Choroid plexus epithelial cell (primary cell): ENCODE data around the gene TRPV2.
A peak's percentile ranks its signal among the peaks of the same experiment; 100 is the strongest.
"Not testable (repeated sequence)": the region's sequence is repeated elsewhere in the genome, so short reads cannot be mapped to it uniquely, and the experiment has no call there.

Experiments
- DNase-seq: peaks from one replicate; pipeline ENCODE4 v3.0.0-alpha.2; 2010; ENCODE audit warnings: low read depth
- H3K4me3 ChIP-seq: 2 replicates; pipeline ENCODE4 v1.5.1; 2011; ENCODE audit warnings: low read depth, mild to moderate bottlenecking, control low read depth, low read length, moderate library complexity
- TF ChIP-seq, protein P1 (sequence below): conservative IDR thresholded peaks from 2 replicates; pipeline ENCODE4 v1.5.1; 2011; ENCODE audit warnings: low read depth, mild to moderate bottlenecking, control low read depth, inconsistent platforms, low read length, moderate library complexity

TRPV2 gene

DNA sequence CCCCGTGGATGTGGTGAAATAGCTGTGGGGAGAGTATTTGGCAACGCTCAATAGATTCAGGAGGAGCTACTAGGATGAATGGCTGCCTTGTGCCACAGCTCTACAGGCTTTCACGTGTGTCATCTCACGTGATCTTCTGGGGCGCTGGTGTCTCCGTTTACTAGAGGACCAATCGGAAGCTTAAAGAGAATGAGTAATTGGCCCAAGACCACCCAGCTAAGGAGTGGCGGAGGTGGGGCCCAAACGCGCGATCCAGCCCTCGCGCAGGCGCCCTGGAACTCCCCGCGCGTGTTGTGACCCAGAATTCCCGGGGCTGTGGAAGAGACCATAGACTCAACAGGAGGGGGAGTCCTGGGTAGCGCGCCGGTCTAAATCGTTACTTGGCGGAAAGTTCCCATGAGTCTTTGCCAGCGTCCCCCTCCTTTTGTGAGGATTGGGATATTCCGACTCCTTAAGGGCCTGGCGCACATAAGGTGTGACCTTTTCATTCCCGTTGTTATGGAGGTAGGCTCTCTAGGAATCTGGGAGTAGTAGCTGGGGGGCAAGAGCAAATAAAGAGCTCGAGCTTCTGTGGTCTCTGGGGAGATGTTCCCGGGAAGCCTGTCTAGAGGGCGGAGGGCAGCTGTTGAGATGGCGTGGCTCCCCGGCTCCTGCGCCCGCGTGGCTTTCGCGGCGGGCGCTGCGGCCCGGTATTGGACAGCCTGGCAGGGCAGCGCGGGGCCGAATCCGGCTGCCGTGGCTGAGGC is 23.4 kb downstream of the TRPV2 start:
- H3K4me3 ChIP-seq = peak overlapping the region; percentile 86
- peak; percentile 100 for DNase-seq
- TF ChIP-seq, protein P1, sequence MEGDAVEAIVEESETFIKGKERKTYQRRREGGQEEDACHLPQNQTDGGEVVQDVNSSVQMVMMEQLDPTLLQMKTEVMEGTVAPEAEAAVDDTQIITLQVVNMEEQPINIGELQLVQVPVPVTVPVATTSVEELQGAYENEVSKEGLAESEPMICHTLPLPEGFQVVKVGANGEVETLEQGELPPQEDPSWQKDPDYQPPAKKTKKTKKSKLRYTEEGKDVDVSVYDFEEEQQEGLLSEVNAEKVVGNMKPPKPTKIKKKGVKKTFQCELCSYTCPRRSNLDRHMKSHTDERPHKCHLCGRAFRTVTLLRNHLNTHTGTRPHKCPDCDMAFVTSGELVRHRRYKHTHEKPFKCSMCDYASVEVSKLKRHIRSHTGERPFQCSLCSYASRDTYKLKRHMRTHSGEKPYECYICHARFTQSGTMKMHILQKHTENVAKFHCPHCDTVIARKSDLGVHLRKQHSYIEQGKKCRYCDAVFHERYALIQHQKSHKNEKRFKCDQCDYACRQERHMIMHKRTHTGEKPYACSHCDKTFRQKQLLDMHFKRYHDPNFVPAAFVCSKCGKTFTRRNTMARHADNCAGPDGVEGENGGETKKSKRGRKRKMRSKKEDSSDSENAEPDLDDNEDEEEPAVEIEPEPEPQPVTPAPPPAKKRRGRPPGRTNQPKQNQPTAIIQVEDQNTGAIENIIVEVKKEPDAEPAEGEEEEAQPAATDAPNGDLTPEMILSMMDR = peak; percentile 2

DNA sequence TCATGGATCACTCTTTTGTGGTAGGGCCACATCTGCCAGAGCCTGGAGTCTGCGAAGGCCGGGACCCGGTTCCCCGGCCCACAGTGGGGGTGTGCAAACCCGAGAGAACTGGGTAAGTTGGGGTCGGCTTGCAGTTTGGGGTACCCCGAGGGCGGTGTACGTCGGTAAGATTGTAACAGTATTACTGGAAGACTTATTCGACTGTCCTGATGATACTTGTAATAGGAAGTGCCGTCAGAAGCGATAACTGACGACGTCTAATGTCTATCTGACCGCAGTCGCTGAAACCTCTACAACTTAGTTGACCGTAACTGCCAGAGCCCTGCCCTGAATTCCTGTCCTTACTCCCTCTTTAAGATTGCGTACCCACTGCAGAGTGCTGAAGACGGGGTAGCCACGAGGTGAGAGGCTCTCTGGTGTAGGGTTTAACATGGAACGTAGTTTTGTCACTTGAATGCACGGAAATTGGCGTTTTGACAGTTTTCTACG is 24.0 kb downstream of the TRPV2 start:
- TF ChIP-seq, protein P1 = no peak
- H3K4me3 ChIP-seq = peak overlapping the region; percentile 86
- DNase-seq = peak; percentile 47

DNA sequence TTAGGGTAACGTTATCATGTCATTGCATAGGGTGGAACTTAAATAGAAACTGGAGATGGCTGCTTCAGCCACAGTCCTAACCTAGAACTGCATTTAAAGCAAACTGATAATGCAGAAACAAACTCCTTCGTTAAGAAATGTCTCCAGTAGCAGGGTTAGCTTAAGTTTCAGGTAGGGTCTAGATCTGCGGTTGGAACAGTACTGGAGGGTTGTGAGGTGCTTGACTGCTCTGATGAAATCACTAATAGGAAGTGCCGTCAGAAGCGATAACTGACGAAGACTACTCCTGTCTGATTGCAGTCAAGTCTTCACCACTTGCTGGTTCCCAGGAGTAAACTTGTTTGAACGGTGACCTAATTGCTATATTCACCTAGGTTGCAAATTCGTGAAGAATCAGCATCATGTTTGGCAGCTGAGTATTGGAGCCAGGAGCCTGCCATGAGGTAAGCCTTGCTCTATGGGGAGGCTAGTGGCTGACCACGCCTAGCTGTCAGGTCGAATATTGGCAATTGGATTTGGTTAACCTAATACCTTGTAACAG is 24.5 kb downstream of the TRPV2 start:
- H3K4me3 ChIP-seq = peak overlapping the region; percentile 86
- DNase-seq = peak; percentile 48
- TF ChIP-seq, protein P1 = no peak

DNA sequence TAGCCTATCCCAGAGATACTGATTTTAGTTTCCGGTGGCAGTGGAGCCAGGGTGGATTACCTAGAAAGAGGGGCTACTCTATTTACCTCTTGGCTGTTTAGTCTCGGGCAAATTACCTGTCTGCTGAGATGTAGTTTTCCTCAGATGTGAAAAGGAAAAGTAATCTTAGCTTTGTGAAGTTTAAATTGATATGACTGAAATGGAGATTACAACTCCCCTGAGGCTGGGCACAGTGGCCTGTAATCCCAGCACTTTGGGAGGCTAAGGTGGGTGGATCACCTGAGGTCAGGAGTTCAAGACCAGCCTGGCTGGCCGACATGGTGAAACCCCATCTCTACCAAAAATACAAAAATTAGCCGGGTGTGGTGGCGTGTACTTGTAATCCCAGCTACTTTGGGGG is 25.0 kb downstream of the TRPV2 start:
- H3K4me3 ChIP-seq = peak overlapping the region; percentile 86
- DNase-seq = not testable (repeated sequence)

DNA sequence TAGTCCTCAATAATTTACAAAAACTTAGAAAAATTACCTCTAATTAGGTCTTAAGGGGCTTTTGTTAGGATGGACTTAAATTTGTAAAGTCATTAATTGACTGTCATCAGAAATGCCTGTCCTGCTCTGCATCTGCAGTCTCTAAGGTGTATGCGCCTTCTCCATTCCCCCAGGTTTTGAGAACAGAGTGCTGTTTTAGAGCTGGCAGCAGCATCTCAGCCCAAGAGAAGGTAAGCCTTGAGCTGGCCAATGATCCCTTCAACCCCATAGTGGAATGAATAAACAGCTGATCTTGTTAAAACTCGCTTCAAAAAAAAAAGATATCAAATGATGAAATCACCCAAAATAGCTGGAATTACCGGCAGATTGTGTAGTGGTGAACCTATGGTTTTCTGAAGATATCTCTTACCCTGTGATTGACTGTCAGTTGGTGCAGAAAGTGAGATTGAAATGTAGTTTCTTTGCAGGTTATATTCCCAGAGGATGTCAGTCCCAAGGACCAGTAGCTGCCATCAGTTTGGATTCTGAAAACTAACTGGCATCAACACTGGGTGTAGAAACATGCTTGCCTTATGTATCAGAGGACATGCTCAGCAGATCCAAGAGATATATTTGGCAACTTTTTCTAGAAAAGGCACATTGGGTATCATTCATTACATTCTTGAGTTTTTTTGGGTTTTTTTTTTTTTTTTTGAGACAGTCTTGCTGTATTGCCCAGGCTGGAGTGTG is 25.7 kb downstream of the TRPV2 start:
- H3K4me3 ChIP-seq = peak overlapping the region; percentile 86
- TF ChIP-seq, protein P1 = no peak
- no peak for DNase-seq

DNA sequence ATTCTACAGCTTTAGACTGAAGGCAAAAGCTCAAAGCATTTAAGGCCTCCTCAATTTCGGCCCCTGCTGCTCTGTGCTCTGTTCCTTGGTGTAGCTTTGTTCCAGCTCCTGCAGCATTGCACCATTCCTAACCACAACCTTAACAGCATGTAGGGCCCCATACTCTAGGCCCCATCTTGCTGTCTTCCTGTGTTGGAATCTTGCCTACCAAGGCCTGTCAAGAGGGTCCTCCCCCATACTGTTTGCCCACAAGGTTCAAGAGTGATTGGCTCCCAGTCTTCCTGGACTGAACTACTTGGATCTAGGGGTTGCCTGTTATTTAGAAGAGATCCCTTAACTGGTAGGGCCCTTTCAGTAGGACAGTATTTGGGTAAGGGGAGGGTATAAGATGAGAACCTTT is 26.8 kb downstream of the TRPV2 start:
- TF ChIP-seq, protein P1 = no peak
- H3K4me3 ChIP-seq = peak overlapping the region; percentile 24
- peak; percentile 95 for DNase-seq
